ENCODE measurements around the gene CCDC106.
A peak's percentile ranks its signal among the peaks of the same experiment; 100 is the strongest.

Gene CCDC106

GRCh38 chr19:55646889-55647731 lies 902 bp upstream of the CCDC106 start:
- peak overlapping the region; percentile 76 for H3K4me3 ChIP-seq (ENCODE audit: low read length)
- no peak for TF ChIP-seq CTCF (conservative IDR thresholded peaks at IDR 0.05; ENCODE audit: low read length)
- no peak for DNase-seq (ENCODE audit: low read depth)

- no peak for TF ChIP-seq CTCF (conservative IDR thresholded peaks at IDR 0.05; ENCODE audit: low read length)
- DNase-seq (ENCODE audit: low read depth): no peak
- H3K4me3 ChIP-seq (ENCODE audit: low read length): peak overlapping the region; percentile 76
Observed at GRCh38 chr19:55648585-55649267, 714 bp downstream of the CCDC106 start.

GRCh38 chr19:55649268-55650125 lies 1.5 kb downstream of the CCDC106 start:
- TF ChIP-seq CTCF (conservative IDR thresholded peaks at IDR 0.05; ENCODE audit: low read length): no peak
- DNase-seq (ENCODE audit: low read depth): no peak
- H3K4me3 ChIP-seq (ENCODE audit: low read length): peak overlapping the region; percentile 76

- DNase-seq (ENCODE audit: low read depth): no peak
- TF ChIP-seq CTCF (conservative IDR thresholded peaks at IDR 0.05; ENCODE audit: low read length): no peak
- H3K4me3 ChIP-seq (ENCODE audit: low read length): no peak overlapping the region
Observed at GRCh38 chr19:55650126-55650557, 2.1 kb downstream of the CCDC106 start.

GRCh38 chr19:55650602-55651230 lies 2.7 kb downstream of the CCDC106 start:
- no peak overlapping the region for H3K4me3 ChIP-seq (ENCODE audit: low read length)
- no peak for TF ChIP-seq CTCF (conservative IDR thresholded peaks at IDR 0.05; ENCODE audit: low read length)
- DNase-seq (ENCODE audit: low read depth): no peak

GRCh38 chr19:55651236-55651635 lies 3.2 kb downstream of the CCDC106 start:
- TF ChIP-seq CTCF (conservative IDR thresholded peaks at IDR 0.05; ENCODE audit: low read length): no peak
- no peak overlapping the region for H3K4me3 ChIP-seq (ENCODE audit: low read length)
- no peak for DNase-seq (ENCODE audit: low read depth)

Data from AG10803 (cell line).